SK-N-MC (cell line): ENCODE data around the gene AMIGO2.

Source experiments
- EZH2 ChIP-seq: fragments of 200-600 bp; sonication (generic); IDR thresholded peaks from one replicate; pipeline ENCODE4 v1.6.1; 2017; ENCODE audit warnings: antibody characterized with exemption
- FOXP2 ChIP-seq: optimal IDR thresholded peaks from 2 replicates; pipeline ENCODE3; 2011; ENCODE audit warnings: mild to moderate bottlenecking, moderate library complexity; ENCODE audit not compliant: insufficient read depth; ENCODE audit errors: extremely low read length, control extremely low read depth
- POLR2AphosphoS5 ChIP-seq: IDR thresholded peaks from 2 replicates; pipeline ENCODE4 v1.6.1; 2012; ENCODE audit warnings: mild to moderate bottlenecking, low read depth, low read length, borderline replicate concordance

DNA sequence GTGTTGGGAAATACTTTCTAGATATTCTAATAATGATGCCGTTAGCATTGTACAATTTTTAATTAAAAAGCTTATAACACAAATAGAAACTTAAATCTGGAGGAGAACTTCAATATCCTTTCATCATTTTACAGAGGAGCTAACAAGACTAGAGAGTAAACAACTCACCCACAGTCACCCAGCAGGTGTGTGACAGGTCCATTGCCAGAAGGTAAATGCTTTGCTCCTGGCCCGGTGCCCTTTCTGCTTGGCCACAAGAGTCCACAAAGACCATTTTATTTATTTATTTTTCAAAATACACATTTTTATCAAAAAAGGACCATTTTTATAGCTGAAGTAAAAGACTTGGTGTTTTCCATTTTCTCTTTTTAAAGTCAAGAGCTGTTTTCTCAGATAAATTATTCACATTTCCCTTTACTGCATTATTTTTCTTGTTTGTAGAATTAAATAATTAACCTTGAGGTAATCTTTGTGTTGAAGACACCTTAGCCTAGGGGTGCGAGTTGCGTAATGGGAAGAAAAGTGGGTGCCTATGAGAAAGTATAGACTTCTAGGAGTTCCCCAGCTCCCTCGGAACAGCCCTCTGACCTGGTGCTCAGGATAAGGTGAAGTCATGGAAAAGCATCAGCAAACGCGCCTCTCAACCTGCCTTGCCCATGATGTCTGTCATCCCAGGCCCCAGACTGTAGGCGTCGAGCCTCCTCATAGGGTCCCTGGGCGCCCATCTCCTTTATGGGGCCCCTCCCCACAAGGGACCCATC is 26.3 kb upstream of the AMIGO2 start:
- no peak for TF ChIP-seq POLR2AphosphoS5
- no peak for TF ChIP-seq EZH2
- no peak for TF ChIP-seq FOXP2
